ENCODE results near the gene TRHDE. TPM values are rescaled to one million over a fixed set of nuclear protein-coding genes. Genes with fewer than 3 reads are reported as not detected.

Gene TRHDE
- total RNA-seq, 2 experiments from 2014 or later: not detected

DNA sequence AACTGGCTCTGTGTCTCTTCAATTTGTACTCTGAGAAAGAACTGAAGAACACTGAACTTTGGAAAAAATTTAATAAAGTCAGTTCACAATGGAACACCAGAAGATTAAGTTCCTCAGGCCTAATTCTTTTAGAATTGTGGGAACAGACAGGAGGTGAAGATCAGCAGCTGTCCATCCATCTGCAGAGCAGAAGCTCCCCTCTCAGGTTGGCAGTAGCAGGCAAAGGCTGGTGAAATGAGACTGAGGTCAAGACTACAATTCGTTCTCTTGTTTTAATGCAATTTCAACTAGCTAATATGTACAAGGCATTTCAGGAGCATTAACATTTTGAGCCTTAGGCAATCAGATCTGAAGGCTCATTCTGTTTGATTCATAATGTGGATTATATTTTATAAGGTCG lies 10.3 kb upstream of the TRHDE start:
- no peaks in the 10 kb centered on the region for H3K4me1 Mint-ChIP-seq
- CTCF ChIA-PET: no interaction called here

DNA sequence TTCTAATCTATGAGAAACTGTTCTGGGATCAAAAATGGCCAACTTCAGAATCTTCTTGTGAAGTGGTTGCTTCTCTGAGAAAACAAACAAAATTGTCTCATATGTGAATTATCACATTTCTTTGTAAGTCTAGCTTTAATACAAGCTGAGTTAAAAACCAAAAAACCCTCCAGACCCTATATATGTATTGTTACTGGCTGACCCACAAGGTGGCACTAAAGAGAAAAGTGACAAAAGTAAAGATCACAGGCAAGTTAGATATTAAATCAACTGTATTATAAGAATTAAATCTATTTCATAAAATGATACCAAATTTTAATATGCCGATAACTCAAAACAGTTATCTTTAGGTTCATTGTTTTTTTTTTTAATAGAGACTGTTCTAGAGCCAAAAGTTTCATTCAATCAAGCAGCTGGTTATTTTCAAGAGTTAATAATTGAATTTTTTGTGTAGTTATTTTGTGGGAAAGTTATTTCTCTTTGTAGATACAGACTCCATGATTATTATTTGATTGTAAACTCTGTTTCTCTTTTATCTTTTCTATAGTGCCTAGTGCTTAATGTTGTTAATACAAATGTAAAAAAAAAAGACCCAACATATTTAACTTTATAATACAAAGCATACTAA lies 7.5 kb upstream of the TRHDE start:
- DNase-seq: no peak
- Mint-ChIP-seq H3K4me3 (no peak overlapping the region), H3K4me1 (no peaks in the 10 kb centered on the region), H3K9me3 (ENCODE audit: low read depth) (no peaks in the 10 kb centered on the region), H3K27ac (no peak overlapping the region), H3K27me3 (peaks cover 6% of the 10 kb centered on the region), H3K36me3 (ENCODE audit: low read depth) (no peaks in the 10 kb centered on the region)
- no peak for ATAC-seq
- ChIA-PET POLR2A (no interaction called here), CTCF (interaction anchor here (0.6 kb wide), 1 partner anchor 124 kb away, joined by 3 read pairs; no protein-coding TSS in a partner anchor)
- intact Hi-C loops (cut with DNase I, micrococcal nuclease): loop anchor here in 1 of 2 experiments (10.0 kb wide), 1 partner anchor 250 kb away; no protein-coding TSS in a partner anchor

More for the DNA sequence above, 10.3 kb upstream of the TRHDE start:
- no peak for DNase-seq
- no peak overlapping the region for H3K4me3 Mint-ChIP-seq
- H3K9me3 Mint-ChIP-seq (ENCODE audit: low read depth): no peaks in the 10 kb centered on the region
- H3K36me3 Mint-ChIP-seq (ENCODE audit: low read depth): no peaks in the 10 kb centered on the region
- no peak overlapping the region for H3K27ac Mint-ChIP-seq
- ATAC-seq: no peak
- peaks cover 6% of the 10 kb centered on the region for H3K27me3 Mint-ChIP-seq
- POLR2A ChIA-PET: no interaction called here
- intact Hi-C loops (cut with DNase I, micrococcal nuclease): loop anchor here in 1 of 2 experiments (10.0 kb wide), 1 partner anchor 247 kb away; no protein-coding TSS in a partner anchor

DNA sequence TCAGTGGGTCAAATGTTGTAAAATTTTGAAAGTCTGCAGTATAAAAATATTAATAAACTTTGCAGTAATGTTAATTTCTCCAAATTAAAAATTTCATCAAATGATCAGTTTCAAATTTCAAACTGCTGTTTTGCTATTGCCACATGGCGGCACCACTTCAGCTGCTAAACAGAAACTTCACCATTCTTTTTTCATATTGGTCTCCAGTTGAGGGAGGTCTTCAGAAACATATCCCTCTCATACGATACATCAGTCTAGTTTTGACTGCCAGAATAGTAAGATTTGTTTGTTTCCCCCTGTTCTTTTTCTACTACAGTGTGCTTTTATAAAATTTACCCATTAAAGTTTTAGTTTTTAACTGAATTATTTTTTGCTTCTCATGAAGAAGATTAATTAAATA lies 4.2 kb upstream of the TRHDE start:
- Mint-ChIP-seq H3K4me3 (no peak overlapping the region), H3K27me3 (peaks cover 24% of the 10 kb centered on the region), H3K27ac (no peak overlapping the region), H3K9me3 (ENCODE audit: low read depth) (no peaks in the 10 kb centered on the region), H3K36me3 (ENCODE audit: low read depth) (no peaks in the 10 kb centered on the region), H3K4me1 (no peaks in the 10 kb centered on the region)
- ChIA-PET POLR2A (no interaction called here), CTCF (no interaction called here)
- intact Hi-C loops (cut with DNase I, micrococcal nuclease): loop anchor here in 1 of 2 experiments (10.0 kb wide), 1 partner anchor 253 kb away; no protein-coding TSS in a partner anchor
- ATAC-seq: no peak
- no peak for DNase-seq

DNA sequence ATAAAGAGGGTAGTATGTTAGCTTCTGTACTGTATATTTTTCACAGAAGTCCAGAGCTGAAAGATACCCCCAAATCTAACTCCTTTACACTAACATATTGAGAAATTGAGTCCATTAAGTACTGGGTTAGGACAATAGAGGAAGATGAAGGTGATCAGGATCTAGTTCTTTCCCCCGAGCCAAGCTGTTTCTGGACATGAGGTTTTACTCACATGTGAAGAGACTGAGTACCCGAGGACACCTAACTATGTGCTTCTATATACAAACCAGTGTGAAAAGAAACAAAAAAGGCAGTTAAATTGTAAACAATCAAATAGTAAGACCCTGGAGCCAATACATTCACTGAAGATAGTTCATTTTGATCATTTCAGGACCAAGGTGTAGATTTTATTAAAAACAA lies 3.8 kb upstream of the TRHDE start:
- H3K36me3 Mint-ChIP-seq (ENCODE audit: low read depth): no peaks in the 10 kb centered on the region
- H3K27me3 Mint-ChIP-seq: peaks cover 27% of the 10 kb centered on the region
- ATAC-seq (no peak), DNase-seq (no peak)
- intact Hi-C loops (cut with DNase I, micrococcal nuclease): loop anchor here in 1 of 2 experiments (10.0 kb wide), 1 partner anchor 254 kb away; no protein-coding TSS in a partner anchor
- POLR2A ChIA-PET: no interaction called here
- no peaks in the 10 kb centered on the region for H3K9me3 Mint-ChIP-seq (ENCODE audit: low read depth)
- no peaks in the 10 kb centered on the region for H3K4me1 Mint-ChIP-seq
- H3K27ac Mint-ChIP-seq: no peak overlapping the region
- no peak overlapping the region for H3K4me3 Mint-ChIP-seq
- CTCF ChIA-PET: no interaction called here

DNA sequence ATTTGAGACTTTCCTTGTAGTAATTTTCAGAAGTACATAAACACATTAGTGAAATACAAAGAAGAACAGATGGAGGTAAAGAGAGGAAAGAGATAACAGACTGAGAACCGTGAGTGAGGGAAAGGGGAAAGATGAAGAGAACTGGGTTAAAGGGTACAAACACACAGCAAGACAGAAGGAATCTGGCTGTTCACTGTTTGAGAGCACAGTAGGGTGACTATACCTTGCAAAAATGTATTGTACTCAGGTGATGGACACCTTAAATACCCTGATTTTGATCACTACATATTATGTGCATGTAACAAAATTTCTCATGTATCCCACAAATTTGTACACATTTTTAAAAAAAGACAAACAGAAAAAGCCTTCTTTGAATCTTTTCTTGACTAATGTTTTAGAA lies 2.7 kb upstream of the TRHDE start:
- ChIA-PET CTCF (no interaction called here), POLR2A (no interaction called here)
- Mint-ChIP-seq H3K9me3 (ENCODE audit: low read depth) (no peaks in the 10 kb centered on the region), H3K4me1 (no peaks in the 10 kb centered on the region), H3K27me3 (peaks cover 36% of the 10 kb centered on the region), H3K27ac (no peak overlapping the region), H3K4me3 (no peak overlapping the region), H3K36me3 (ENCODE audit: low read depth) (no peaks in the 10 kb centered on the region)
- no peak for DNase-seq
- no peak for ATAC-seq
- intact Hi-C loops (cut with DNase I, micrococcal nuclease): loop anchor here in 1 of 2 experiments (10.0 kb wide), 1 partner anchor 255 kb away; no protein-coding TSS in a partner anchor

DNA sequence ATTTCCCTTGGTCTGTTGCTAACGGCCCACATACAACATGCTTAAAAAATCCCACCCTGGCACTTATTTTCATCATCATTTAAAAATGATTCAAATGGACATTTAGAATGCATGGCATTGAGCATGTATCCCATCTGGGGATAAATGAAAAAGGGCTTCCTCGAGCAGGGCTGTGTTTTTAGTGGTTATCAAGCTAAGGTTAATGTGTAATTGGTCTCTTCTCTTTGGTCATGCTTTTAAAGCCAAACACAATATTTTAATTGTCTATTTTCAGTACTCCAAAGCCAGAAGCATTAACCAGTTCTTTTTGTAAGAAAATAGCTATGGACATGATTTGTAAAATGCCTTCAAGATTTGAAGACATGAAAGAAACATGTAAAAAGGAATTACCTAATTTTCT lies 1.9 kb upstream of the TRHDE start:
- ATAC-seq (no peak), DNase-seq (no peak)
- ChIA-PET POLR2A (no interaction called here), CTCF (no interaction called here)
- Mint-ChIP-seq H3K27me3 (peaks cover 41% of the 10 kb centered on the region), H3K9me3 (ENCODE audit: low read depth) (no peaks in the 10 kb centered on the region), H3K4me3 (no peak overlapping the region), H3K27ac (no peak overlapping the region), H3K4me1 (no peaks in the 10 kb centered on the region), H3K36me3 (ENCODE audit: low read depth) (no peaks in the 10 kb centered on the region)
- intact Hi-C loops (cut with DNase I, micrococcal nuclease): no loop called here

DNA sequence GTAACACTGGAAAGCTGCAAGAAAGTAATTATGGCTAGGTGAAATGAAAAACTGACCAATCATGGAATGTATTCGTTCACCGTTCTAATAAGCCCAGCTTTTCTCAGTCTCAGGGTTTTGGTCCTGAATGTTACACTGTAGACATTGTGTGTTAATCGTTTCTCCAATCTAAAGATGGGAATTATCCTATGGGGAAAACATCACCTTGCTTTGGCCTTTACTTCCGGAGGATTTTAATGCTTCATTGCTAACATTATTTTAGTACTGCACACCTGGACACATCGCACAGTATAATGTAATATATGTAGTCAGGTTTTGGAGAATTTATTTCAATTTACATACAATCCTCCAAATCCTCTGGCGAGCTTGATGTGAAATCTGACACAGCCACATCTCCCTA lies 1.2 kb upstream of the TRHDE start:
- ATAC-seq: no peak
- ChIA-PET POLR2A (no interaction called here), CTCF (no interaction called here)
- H3K9me3 Mint-ChIP-seq (ENCODE audit: low read depth): no peaks in the 10 kb centered on the region
- H3K4me1 Mint-ChIP-seq: no peaks in the 10 kb centered on the region
- no peak for DNase-seq
- peaks cover 44% of the 10 kb centered on the region for H3K27me3 Mint-ChIP-seq
- H3K36me3 Mint-ChIP-seq (ENCODE audit: low read depth): no peaks in the 10 kb centered on the region
- no peak overlapping the region for H3K27ac Mint-ChIP-seq
- H3K4me3 Mint-ChIP-seq: no peak overlapping the region
- intact Hi-C loops (cut with DNase I, micrococcal nuclease): no loop called here

DNA sequence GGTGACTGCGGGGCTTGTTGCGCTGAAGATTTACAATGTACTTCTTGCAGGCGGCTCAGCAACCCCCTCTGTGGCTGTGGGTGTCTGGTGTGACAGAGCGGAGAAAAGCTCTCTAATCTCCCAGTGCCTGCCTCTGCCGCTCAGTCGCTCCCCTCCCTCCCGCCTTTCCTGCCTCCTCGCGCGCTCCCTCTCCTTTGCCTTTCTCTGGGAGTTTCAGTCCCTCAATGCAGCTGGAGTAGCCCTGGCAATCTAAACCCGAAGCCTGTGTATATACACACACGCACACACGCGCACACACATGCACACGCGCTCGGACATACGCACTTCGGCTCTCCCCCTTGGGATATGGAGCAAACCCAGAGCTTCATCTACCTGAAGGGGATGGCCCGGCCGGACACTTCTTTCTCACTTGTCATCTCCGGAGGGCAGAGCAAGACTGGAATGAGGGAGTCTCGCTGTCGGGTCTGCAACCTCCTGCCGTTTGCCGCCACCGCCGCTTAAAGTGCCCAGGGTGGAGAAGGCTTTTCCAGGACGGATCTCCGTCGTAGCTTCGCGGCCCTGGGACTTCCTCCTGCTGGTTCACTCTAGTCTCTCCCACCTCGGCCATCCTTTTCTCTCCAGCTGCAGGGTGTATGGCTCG lies 599 bp upstream of the TRHDE start:
- DNase-seq (no peak), ATAC-seq (no peak)
- no peak overlapping the region for H3K27ac Mint-ChIP-seq
- H3K27me3 Mint-ChIP-seq: peaks cover 43% of the 10 kb centered on the region
- no peaks in the 10 kb centered on the region for H3K4me1 Mint-ChIP-seq
- POLR2A ChIA-PET: no interaction called here
- intact Hi-C loops (cut with DNase I, micrococcal nuclease): no loop called here
- no peak overlapping the region for H3K4me3 Mint-ChIP-seq
- no peaks in the 10 kb centered on the region for H3K36me3 Mint-ChIP-seq (ENCODE audit: low read depth)
- no peaks in the 10 kb centered on the region for H3K9me3 Mint-ChIP-seq (ENCODE audit: low read depth)
- CTCF ChIA-PET: no interaction called here

DNA sequence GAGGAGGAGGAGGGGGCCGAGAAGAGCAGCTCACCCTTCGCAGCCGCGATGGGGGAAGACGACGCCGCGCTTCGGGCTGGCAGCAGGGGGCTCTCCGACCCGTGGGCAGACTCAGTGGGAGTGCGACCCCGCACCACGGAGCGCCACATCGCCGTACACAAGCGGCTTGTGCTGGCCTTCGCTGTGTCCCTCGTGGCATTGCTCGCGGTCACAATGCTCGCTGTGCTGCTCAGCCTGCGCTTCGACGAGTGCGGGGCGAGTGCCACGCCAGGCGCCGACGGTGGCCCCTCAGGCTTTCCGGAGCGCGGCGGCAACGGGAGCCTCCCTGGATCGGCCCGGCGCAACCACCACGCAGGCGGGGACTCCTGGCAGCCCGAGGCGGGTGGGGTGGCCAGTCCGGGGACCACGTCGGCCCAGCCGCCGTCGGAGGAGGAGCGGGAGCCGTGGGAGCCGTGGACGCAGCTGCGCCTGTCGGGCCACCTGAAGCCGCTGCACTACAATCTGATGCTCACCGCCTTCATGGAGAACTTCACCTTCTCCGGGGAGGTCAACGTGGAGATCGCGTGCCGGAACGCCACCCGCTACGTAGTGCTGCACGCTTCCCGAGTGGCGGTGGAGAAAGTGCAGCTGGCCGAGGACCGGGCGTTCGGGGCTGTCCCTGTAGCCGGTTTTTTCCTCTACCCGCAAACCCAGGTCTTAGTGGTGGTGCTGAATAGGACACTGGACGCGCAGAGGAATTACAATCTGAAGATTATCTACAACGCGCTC lies 745 bp downstream of the TRHDE start:
- Mint-ChIP-seq H3K4me3 (no peak overlapping the region), H3K36me3 (ENCODE audit: low read depth) (no peaks in the 10 kb centered on the region), H3K27ac (no peak overlapping the region), H3K4me1 (no peaks in the 10 kb centered on the region), H3K9me3 (ENCODE audit: low read depth) (no peaks in the 10 kb centered on the region), H3K27me3 (peaks cover 43% of the 10 kb centered on the region)
- POLR2A ChIA-PET: no interaction called here
- CTCF ChIA-PET: no interaction called here
- ATAC-seq: no peak
- DNase-seq: no peak
- intact Hi-C loops (cut with DNase I, micrococcal nuclease): no loop called here

DNA sequence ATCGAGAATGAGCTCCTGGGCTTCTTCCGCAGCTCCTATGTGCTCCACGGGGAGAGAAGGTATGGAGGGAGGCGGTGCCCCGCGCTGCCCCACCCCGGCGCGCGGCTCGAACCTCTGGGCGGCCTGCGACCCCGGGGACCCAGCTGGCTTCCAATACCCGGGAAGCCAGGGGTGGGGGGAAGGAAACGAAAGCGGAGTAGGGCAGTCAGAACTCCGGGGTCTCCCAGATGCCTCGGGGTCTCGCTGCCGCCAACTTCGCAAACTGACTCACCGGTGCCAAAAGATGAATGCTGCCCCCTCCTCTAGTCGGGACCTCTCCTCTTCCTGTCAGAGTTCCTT lies 1.3 kb downstream of the TRHDE start:
- Mint-ChIP-seq H3K4me1 (no peaks in the 10 kb centered on the region), H3K27ac (no peak overlapping the region), H3K9me3 (ENCODE audit: low read depth) (no peaks in the 10 kb centered on the region), H3K4me3 (no peak overlapping the region), H3K36me3 (ENCODE audit: low read depth) (no peaks in the 10 kb centered on the region), H3K27me3 (peaks cover 41% of the 10 kb centered on the region)
- DNase-seq (no peak), ATAC-seq (no peak)
- intact Hi-C loops (cut with DNase I, micrococcal nuclease): no loop called here
- CTCF ChIA-PET: no interaction called here
- POLR2A ChIA-PET: no interaction called here

DNA sequence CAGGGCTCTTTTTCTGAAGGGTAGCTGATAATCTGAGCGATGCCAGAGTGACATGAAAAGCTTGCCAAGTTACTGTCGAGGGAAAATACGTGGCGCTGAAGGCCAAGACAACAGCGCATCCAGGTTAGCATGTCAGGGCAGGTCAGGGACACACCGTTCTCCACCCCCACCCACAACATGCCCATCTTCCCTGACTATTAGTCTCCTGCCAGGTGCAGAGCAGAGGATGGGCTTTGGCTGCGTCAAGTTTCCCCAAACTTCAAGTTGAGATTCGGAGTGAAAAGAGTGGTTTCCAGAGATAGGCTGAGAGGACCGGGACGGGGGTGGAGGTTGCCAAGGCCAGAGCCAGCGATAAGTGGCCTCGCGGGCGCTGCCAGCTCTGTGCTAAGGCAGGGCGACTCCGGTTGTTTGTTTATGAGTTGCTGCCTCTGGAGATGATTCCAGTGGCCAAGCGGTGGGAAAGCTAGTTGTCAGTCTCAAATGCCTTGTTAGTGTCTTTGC lies 1.7 kb downstream of the TRHDE start:
- POLR2A ChIA-PET: no interaction called here
- Mint-ChIP-seq H3K4me3 (no peak overlapping the region), H3K4me1 (no peaks in the 10 kb centered on the region), H3K27me3 (peaks cover 41% of the 10 kb centered on the region), H3K9me3 (ENCODE audit: low read depth) (no peaks in the 10 kb centered on the region), H3K27ac (no peak overlapping the region), H3K36me3 (ENCODE audit: low read depth) (no peaks in the 10 kb centered on the region)
- no peak for ATAC-seq
- CTCF ChIA-PET: interaction anchor here (0.6 kb wide), 1 partner anchor 520 kb away, joined by 3 read pairs; the partner anchor contains the start of gene RAB21
- intact Hi-C loops (cut with DNase I, micrococcal nuclease): no loop called here
- no peak for DNase-seq

DNA sequence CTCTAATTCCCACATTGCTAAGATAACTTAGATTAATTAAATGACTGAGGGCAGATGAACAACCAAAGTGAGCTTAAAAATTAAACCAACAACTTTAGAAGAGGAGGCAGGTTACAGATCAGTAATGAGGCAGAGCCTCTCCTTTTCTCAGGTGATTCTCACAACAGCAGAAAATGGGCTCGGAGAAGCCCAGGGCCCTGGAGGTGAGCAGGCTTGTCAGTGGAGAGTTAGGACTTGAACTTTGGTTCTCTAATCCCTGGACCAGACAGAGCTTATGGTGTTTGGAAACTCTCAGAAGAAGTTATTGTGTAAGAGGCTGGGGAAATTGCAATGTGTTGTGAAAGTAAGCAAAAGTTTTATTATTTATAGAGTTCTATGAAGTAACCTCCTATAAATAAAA lies 2.8 kb downstream of the TRHDE start:
- Mint-ChIP-seq H3K27me3 (peaks cover 38% of the 10 kb centered on the region), H3K27ac (no peak overlapping the region)
- CTCF ChIA-PET: interaction anchor here (0.6 to 0.7 kb wide), 2 partner anchors 521 to 825 kb away, joined by 3 read pairs; partner anchors contain the start of gene RAB21

More for the DNA sequence above, 2.8 kb downstream of the TRHDE start:
- ATAC-seq: no peak
- intact Hi-C loops (cut with DNase I, micrococcal nuclease): no loop called here
- no peak for DNase-seq
- Mint-ChIP-seq H3K4me3 (no peak overlapping the region), H3K36me3 (ENCODE audit: low read depth) (no peaks in the 10 kb centered on the region), H3K4me1 (no peaks in the 10 kb centered on the region), H3K9me3 (ENCODE audit: low read depth) (no peaks in the 10 kb centered on the region)
- POLR2A ChIA-PET: no interaction called here

All from activated CD4-positive, alpha-beta T cell treated with anti-CD3 and anti-CD28 coated beads for 36 hours (primary cell).